ENCODE data around the gene MRFAP1L1. TPM values are rescaled to one million over a fixed set of nuclear protein-coding genes. Genes with fewer than 3 reads are reported as not detected.

Gene MRFAP1L1
- polyA plus RNA-seq, 10 donors = 50.5 to 76.3 (median 56.8) TPM

GRCh38 chr4:6718932-6719610 lies 9.4 kb upstream of the MRFAP1L1 start:
- DNase-seq = no peak

GRCh38 chr4:6716958-6717655 lies 7.4 kb upstream of the MRFAP1L1 start:
- DNase-seq = no peak

- DNase-seq = peak; percentile 93 to 98 (median 96)
Observed at GRCh38 chr4:6716018-6716911, 6.6 kb upstream of the MRFAP1L1 start, which contains the start of gene BLOC1S4. BLOC1S4 (plus strand) TSS chr4:6716174; CDS start chr4:6716210, 36 bp downstream.

- no peak for DNase-seq
Observed at GRCh38 chr4:6715704-6716017, 6.0 kb upstream of the MRFAP1L1 start.

GRCh38 chr4:6714954-6715353 lies 5.3 kb upstream of the MRFAP1L1 start:
- no peak for DNase-seq

- no peak for DNase-seq
Observed at GRCh38 chr4:6710996-6711395, 1.3 kb upstream of the MRFAP1L1 start.

GRCh38 chr4:6710282-6710681 lies 617 bp upstream of the MRFAP1L1 start:
- no peak for DNase-seq

GRCh38 chr4:6706173-6706572 lies 3.5 kb downstream of the MRFAP1L1 start:
- no peak for DNase-seq

GRCh38 chr4:6705646-6706045 lies 4.0 kb downstream of the MRFAP1L1 start:
- no peak for DNase-seq

GRCh38 chr4:6703786-6704185 lies 5.9 kb downstream of the MRFAP1L1 start:
- no peak for DNase-seq

- DNase-seq = no peak
Observed at GRCh38 chr4:6702761-6703160, 6.9 kb downstream of the MRFAP1L1 start.

- DNase-seq = no peak
Observed at GRCh38 chr4:6701371-6701770, 8.3 kb downstream of the MRFAP1L1 start.

GRCh38 chr4:6699903-6700302 lies 9.8 kb downstream of the MRFAP1L1 start:
- no peak for DNase-seq

- DNase-seq = no peak
Observed at GRCh38 chr4:6699388-6699787, 10.3 kb downstream of the MRFAP1L1 start.

- DNase-seq = no peak
Observed at GRCh38 chr4:6697131-6697530, 12.5 kb downstream of the MRFAP1L1 start.

- no peak for DNase-seq
Observed at GRCh38 chr4:6696611-6697010, 13.1 kb downstream of the MRFAP1L1 start.

- DNase-seq = no peak
Observed at GRCh38 chr4:6695660-6696610, 13.7 kb downstream of the MRFAP1L1 start.

GRCh38 chr4:6694177-6694901 lies 15.3 kb downstream of the MRFAP1L1 start:
- DNase-seq = no peak

- DNase-seq = no peak
Observed at GRCh38 chr4:6693231-6694176, 16.2 kb downstream of the MRFAP1L1 start, which contains the start of gene S100P. S100P (plus strand) TSS chr4:6693878; CDS start chr4:6693933, 55 bp downstream.
